H1 (cell line): Measurements from ENCODE around the gene RAD9A. TPM values are rescaled to one million over a fixed set of nuclear protein-coding genes. Genes with fewer than 3 reads are reported as not detected.

Experiments used
- CTCF ChIA-PET: fragments of 300-600 bp; sonication (Branson Sonifier 250); formaldehyde crosslinking; loops from one replicate; lab custom pipeline; 2021; ENCODE audit not compliant: partially characterized antibody; lab: Charles Lee
- POLR2A ChIA-PET: fragments of 300-600 bp; sonication (Branson Sonifier 250); formaldehyde crosslinking; loops from one replicate; lab custom pipeline; 2021; ENCODE audit warnings: inconsistent platforms; ENCODE audit not compliant: partially characterized antibody; lab: Charles Lee
- DNase-seq, 2 experiments: peaks; one replicate each; pipeline versions ENCODE4 v3.0.0 to v3.0.0-alpha.2; 2010 to 2022; ENCODE audit warnings: low spot score in 2 of 2, low read depth in 1 of 2, mixed read lengths in 1 of 2
- FAIRE-seq: peaks from 2 replicates; lab custom pipeline; 2011; peaks lifted over from hg19 to GRCh38; lab: Jason Lieb, UNC
- H2AFZ ChIP-seq: 2 replicates; pipeline ENCODE4 v1.8.1; 2012; ENCODE audit warnings: low read length, inconsistent platforms
- H2AK5ac ChIP-seq: 2 replicates; pipeline ENCODE4 v1.6.1; 2013; ENCODE audit warnings: low read depth, low read length
- H2BK120ac ChIP-seq: replicated peaks from 2 replicates; pipeline ENCODE3; 2013; ENCODE audit warnings: low read depth, low read length, inconsistent platforms
- H2BK12ac ChIP-seq: 2 replicates; pipeline ENCODE4 v1.6.1; 2013; ENCODE audit warnings: low read depth, low read length
- H2BK15ac ChIP-seq: 2 replicates; pipeline ENCODE4 v1.6.1; 2013; ENCODE audit warnings: low read length
- H2BK20ac ChIP-seq: 2 replicates; pipeline ENCODE4 v1.6.1; 2013; ENCODE audit warnings: low read length
- H2BK5ac ChIP-seq: 2 replicates; pipeline ENCODE4 v1.6.1; 2013; ENCODE audit warnings: low read depth, low read length
- H3K14ac ChIP-seq: 2 replicates; pipeline ENCODE4 v1.6.1; 2013; ENCODE audit warnings: inconsistent platforms; ENCODE audit not compliant: insufficient read length
- H3K18ac ChIP-seq: 2 replicates; pipeline ENCODE4 v1.6.1; 2013; ENCODE audit warnings: low read length; ENCODE audit errors: extremely low read depth
- H3K23ac ChIP-seq: 2 replicates; pipeline ENCODE4 v1.6.1; 2013; ENCODE audit warnings: inconsistent platforms; ENCODE audit not compliant: insufficient read length
- H3K23me2 ChIP-seq: 2 replicates; pipeline ENCODE4 v1.6.1; 2013; ENCODE audit warnings: low read depth, low read length
- H3K27ac ChIP-seq: 2 replicates; pipeline ENCODE4 v1.6.1; 2011; ENCODE audit warnings: low read depth, low read length, inconsistent platforms
- H3K27me3 ChIP-seq, 4 experiments: replicated peaks in 1 of 4; 1 replicate in 1 of 4; 2 replicates in 3 of 4; pipeline versions ENCODE4 v1.6.1 to v1.8.1; 2011 to 2013; ENCODE audit warnings: low read length in 3 of 4, mild to moderate bottlenecking in 3 of 4, inconsistent platforms in 2 of 4, mixed read lengths in 2 of 4, moderate library complexity in 1 of 4; ENCODE audit not compliant: control insufficient read depth in 3 of 4, insufficient read depth in 3 of 4; ENCODE audit errors: extremely low read depth in 1 of 4
- H3K36me3 ChIP-seq, 4 experiments: 2 replicates each; pipeline versions ENCODE4 v1.6.1 to v1.8.1; 2011 to 2013; ENCODE audit warnings: mild to moderate bottlenecking in 4 of 4, low read length in 3 of 4, moderate library complexity in 2 of 4, control low read depth in 1 of 4, inconsistent platforms in 1 of 4; ENCODE audit not compliant: insufficient read depth in 4 of 4, control insufficient read depth in 2 of 4
- H3K4ac ChIP-seq: replicated peaks from 2 replicates; pipeline ENCODE3; 2013; ENCODE audit warnings: low read length, low read depth, mixed read lengths, inconsistent platforms; ENCODE audit not compliant: insufficient read length
- H3K4me1 ChIP-seq, 4 experiments: replicated peaks in 1 of 4; 1 replicate in 1 of 4; 2 replicates in 3 of 4; pipeline versions ENCODE4 v1.6.1 to v1.8.1; 2011 to 2013; ENCODE audit warnings: low read length in 3 of 4, inconsistent platforms in 2 of 4, mixed read lengths in 1 of 4; ENCODE audit not compliant: insufficient read depth in 4 of 4, control insufficient read depth in 3 of 4
- H3K4me2 ChIP-seq, 2 experiments: 2 replicates each; pipeline versions ENCODE4 v1.6.1 to v1.8.1; 2011 to 2013; ENCODE audit warnings: low read depth in 2 of 2, low read length in 2 of 2, control low read depth in 1 of 2, inconsistent platforms in 1 of 2, mild to moderate bottlenecking in 1 of 2; ENCODE audit not compliant: insufficient read depth in 1 of 2
- H3K4me3 ChIP-seq, 4 experiments: fragments of 200-600, 300-600 bp in 1 of 4; sonication (generic), shearing (Covaris generic), sonication (Bioruptor Twin) in 1 of 4; 2 replicates each; pipeline versions ENCODE4 v1.5.1 to v1.8.1; 2011 to 2016; ENCODE audit warnings: low read length in 4 of 4, low read depth in 3 of 4, control low read depth in 2 of 4, inconsistent platforms in 2 of 4, mild to moderate bottlenecking in 2 of 4, mixed read lengths in 1 of 4, moderate library complexity in 1 of 4; ENCODE audit not compliant: insufficient read depth in 2 of 4; ENCODE audit errors: extremely low read depth in 1 of 4
- H3K56ac ChIP-seq: replicated peaks from 2 replicates; pipeline ENCODE3; 2013; ENCODE audit warnings: low read depth, mild to moderate bottlenecking, mixed read lengths, low read length, inconsistent platforms; ENCODE audit not compliant: insufficient read length
- H3K79me1 ChIP-seq: 2 replicates; pipeline ENCODE4 v1.6.1; 2013; ENCODE audit warnings: low read depth, low read length, control low read depth
- H3K79me2 ChIP-seq, 2 experiments: 2 replicates each; pipeline versions ENCODE4 v1.6.1 to v1.8.1; 2012 to 2013; ENCODE audit warnings: low read length in 2 of 2, mild to moderate bottlenecking in 2 of 2, inconsistent platforms in 1 of 2; ENCODE audit not compliant: insufficient read depth in 2 of 2, control insufficient read depth in 1 of 2
- H3K9ac ChIP-seq, 4 experiments: replicated peaks in 1 of 4; 1 replicate in 1 of 4; 2 replicates in 3 of 4; pipeline versions ENCODE4 v1.6.1 to v1.8.1; 2011 to 2013; ENCODE audit warnings: low read depth in 3 of 4, low read length in 3 of 4, control low read depth in 2 of 4, mild to moderate bottlenecking in 2 of 4, moderate library complexity in 2 of 4, inconsistent platforms in 1 of 4; ENCODE audit errors: extremely low read depth in 1 of 4
- H3K9me3 ChIP-seq, 2 experiments: 2 replicates each; pipeline versions ENCODE4 v1.6.1 to v1.8.1; 2012 to 2013; ENCODE audit warnings: mild to moderate bottlenecking in 2 of 2, moderate library complexity in 2 of 2, control low read depth in 1 of 2, inconsistent platforms in 1 of 2, low read depth in 1 of 2, low read length in 1 of 2, mixed read lengths in 1 of 2; ENCODE audit not compliant: insufficient read depth in 2 of 2
- H4K20me1 ChIP-seq, 2 experiments: replicated peaks in 1 of 2; 2 replicates each; pipeline versions ENCODE3 to v1.8.1; 2011 to 2013; ENCODE audit warnings: inconsistent platforms in 2 of 2, low read length in 2 of 2, mild to moderate bottlenecking in 1 of 2; ENCODE audit not compliant: insufficient read depth in 2 of 2, control insufficient read depth in 1 of 2
- H4K5ac ChIP-seq: 2 replicates; pipeline ENCODE4 v1.6.1; 2013; ENCODE audit warnings: low read length, low read depth, mixed read lengths, inconsistent platforms; ENCODE audit not compliant: insufficient read length
- H4K8ac ChIP-seq: 2 replicates; pipeline ENCODE4 v1.8.0; 2013; ENCODE audit warnings: mild to moderate bottlenecking, moderate library complexity, low read length, inconsistent platforms; ENCODE audit not compliant: insufficient read depth; ENCODE audit errors: extremely low read depth
- H4K91ac ChIP-seq: replicated peaks from 2 replicates; pipeline ENCODE3; 2013; ENCODE audit warnings: low read length, mixed read lengths, inconsistent platforms; ENCODE audit not compliant: insufficient read length
- EP300 ChIP-seq, 2 experiments: IDR thresholded peaks; 1 replicate in 1 of 2; 2 replicates in 1 of 2; pipeline ENCODE4 v1.6.1; 2011 to 2012; ENCODE audit warnings: low read depth in 2 of 2, low read length in 2 of 2, mild to moderate bottlenecking in 2 of 2, borderline replicate concordance in 1 of 2, inconsistent platforms in 1 of 2, moderate library complexity in 1 of 2
- KDM4A ChIP-seq: IDR thresholded peaks from one replicate; pipeline ENCODE4 v1.7.1; 2012; ENCODE audit warnings: low read depth, mild to moderate bottlenecking, moderate library complexity, low read length, inconsistent platforms; ENCODE audit not compliant: severe bottlenecking
- SIN3A ChIP-seq, 2 experiments: IDR thresholded peaks in 1 of 2; conservative IDR thresholded peaks in 1 of 2; 2 replicates each; pipeline ENCODE4 v1.6.1; 2011 to 2012; ENCODE audit warnings: low read length in 2 of 2, improper control_type of control experiment in 1 of 2, low read depth in 1 of 2, mild to moderate bottlenecking in 1 of 2
- SIRT6 ChIP-seq: IDR thresholded peaks from one replicate; pipeline ENCODE4 v1.7.1; 2012; ENCODE audit warnings: low read length, inconsistent platforms
- TAF1 ChIP-seq: IDR thresholded peaks from 2 replicates; pipeline ENCODE4 v1.6.1; 2011; ENCODE audit warnings: mild to moderate bottlenecking, low read depth, low read length
- TEAD4 ChIP-seq: IDR thresholded peaks from 2 replicates; pipeline ENCODE4 v1.6.1; 2012; ENCODE audit warnings: low read depth, low read length, inconsistent platforms, mixed read lengths
- WGBS, 2 experiments: shearing (Covaris generic) in 1 of 2; methylation state at CpG; one replicate each; pipeline versions ENCODE4 v1.1.6 to v1.1.7; 2013 to 2015; ENCODE audit warnings: low lambda C conversion rate in 2 of 2, mixed read lengths in 2 of 2, inconsistent platforms in 1 of 2, low coverage in 1 of 2, missing lambda C conversion rate in 1 of 2; ENCODE audit not compliant: insufficient replicate concordance in 2 of 2, insufficient coverage in 1 of 2, insufficient read length in 1 of 2; ENCODE audit errors: extremely low coverage in 1 of 2, missing lambda C conversion rate in 1 of 2; 5-methylcytosine and 5-hydroxymethylcytosine counted together
- polyA plus RNA-seq, 7 experiments: library from polyadenylated mRNA; depleted of rRNA in 3 of 7; stranded (reverse) in 5 of 7; unstranded in 2 of 7; fragments of >200 nt in 5 of 7; fragments of 200-250 nt in 2 of 7; gene quantifications; 1 replicate in 5 of 7; 2 replicates in 1 of 7; 4 replicates in 1 of 7; pipeline versions ENCODE4 v1.2.1 to v1.2.3, GENCODE V29; 2011 to 2013; ENCODE audit warnings: missing spikeins in 2 of 7, mixed read lengths in 2 of 7
- total RNA-seq: library from RNA; stranded (reverse); fragmentation: NEBNext Ultra II Directional; extraction: Animal tissue kit (Norgen Biotek cat#: 25700); gene quantifications from 2 replicates; pipeline ENCODE4 v1.2.1, GENCODE V29; 2021

Gene RAD9A
- total and polyA plus RNA-seq, 2 of the 8 experiments (the other 6 are each of a cell fraction or from before 2014, with no cell fraction given): 22.2 to 25.5 TPM

DNA sequence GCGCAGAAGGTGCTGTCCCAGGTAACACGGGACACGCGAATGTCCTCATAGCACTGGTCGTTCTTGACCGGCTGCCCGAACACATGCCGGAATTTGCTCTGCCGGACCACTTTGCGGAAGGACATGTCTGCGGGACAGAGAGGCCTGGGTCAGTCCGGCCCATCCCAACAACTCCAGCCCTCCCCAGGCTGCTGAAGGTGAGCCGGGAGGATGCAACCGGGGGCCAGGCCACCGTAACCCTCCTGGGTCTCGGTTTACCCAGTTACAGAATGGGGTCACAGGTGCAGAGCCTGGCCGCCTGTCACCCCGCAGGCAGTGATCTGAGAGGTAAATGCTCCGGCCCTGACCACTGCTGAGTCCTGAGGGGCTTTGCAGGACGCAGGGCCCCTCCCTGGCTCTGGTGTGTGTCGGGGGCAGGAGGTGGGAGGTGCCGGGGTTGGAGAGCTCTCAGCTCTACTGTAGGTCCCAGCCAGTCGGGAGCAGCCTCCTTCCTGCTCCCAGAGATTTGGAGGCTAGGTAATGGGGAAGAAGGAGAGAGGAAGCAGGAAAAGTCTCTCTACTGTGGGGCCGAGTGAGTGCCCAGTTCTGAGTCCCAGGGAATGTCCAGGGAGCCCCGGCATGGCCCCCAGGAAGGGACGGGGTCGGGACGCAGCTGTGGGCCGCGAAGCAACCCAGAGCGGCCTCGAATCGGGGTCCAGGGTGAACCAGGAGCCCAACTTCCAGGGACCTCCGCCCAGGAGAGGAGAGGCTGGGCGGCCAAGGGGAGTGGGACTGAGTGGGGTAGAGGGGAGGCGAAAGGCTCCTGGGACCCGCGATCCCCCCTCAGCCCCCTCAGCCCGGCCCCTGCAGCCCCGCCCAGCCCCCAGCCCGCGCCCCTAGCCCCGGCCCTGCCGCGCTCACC, 51.0 kb downstream of the RAD9A start:
- Histone ChIP-seq H3K27ac (no peak overlapping the region; the same call in 1 of the 2 replicates), H2BK5ac (peak overlapping the region; percentile 71; the same call in 1 of the 2 replicates), H4K91ac (peak overlapping the region; percentile 65), H2AK5ac (no peak overlapping the region), H3K79me2 (no peaks in the 10 kb centered on the region), H2BK120ac (no peak overlapping the region), H4K8ac (peak overlapping the region; percentile 89; the same call in 1 of the 2 replicates), H2BK20ac (no peak overlapping the region), H3K4ac (no peak overlapping the region), H3K23ac (no peak overlapping the region), H3K27me3 (no peaks in the 10 kb centered on the region), H3K56ac (no peak overlapping the region), H3K9me3 (no peaks in the 10 kb centered on the region), H3K23me2 (peaks cover 2% of the 10 kb centered on the region; the same call in 1 of the 2 replicates), H3K18ac (no peak overlapping the region), H3K14ac (no peak overlapping the region), H3K79me1 (0 out of 2 replicates have a peak, but pooled peaks cover 2% of the 10 kb centered on the region), H3K4me2 (peak overlapping the region; percentile 62 to 90), H2BK12ac (no peak overlapping the region), H4K20me1 (peaks cover 4 to 15% of the 10 kb centered on the region in 2 experiments), H3K4me1 (peaks cover 0 to 8% (median 4%) of the 10 kb centered on the region in 4 experiments; a peak in 4 of 7 replicates), H3K36me3 (peaks cover 3 to 18% (median 8%) of the 10 kb centered on the region in 4 experiments; a peak in 5 of 8 replicates), H2BK15ac (no peak overlapping the region), H2AFZ (no peak overlapping the region), H3K9ac (peak overlapping the region in 3 of 4 experiments; percentile 35 to 58 (median 38); a peak in 6 of 7 replicates), H4K5ac (no peak overlapping the region), H3K4me3 (peak overlapping the region; percentile 42 to 87 (median 77))
- WGBS, 2 experiments: 69% methylated on average over 25 of the region's 45 CpGs; no CpG with 5 or more reads in 1 of the 2 experiments
- POLR2A ChIA-PET: interaction anchor here (1.0 to 2.1 kb wide), 6 partner anchors 8 to 140 kb away, joined by 3 to 7 read pairs (median 4); partner anchors contain the start of genes RPS6KB2 and SSH3
- no peak for TF ChIP-seq SIRT6
- peak; percentile 10 for TF ChIP-seq KDM4A
- TF ChIP-seq EP300 (IDR thresholded peaks at IDR 0.05; ENCODE audit: borderline replicate concordance in 1 of 2, low read depth in 2 of 2, low read length in 2 of 2): no peak
- 0 out of 4 replicates have a peak, but pooled peaks of 1 of the 2 experiments have one; percentile 52 for TF ChIP-seq SIN3A (conservative IDR thresholded peaks at IDR 0.05 in 1 of 2, IDR thresholded peaks at IDR 0.05 in 1 of 2; ENCODE audit: low read depth in 1 of 2, low read length in 2 of 2)
- TF ChIP-seq TAF1: no peak
- no peak for TF ChIP-seq TEAD4
- DNase-seq (peak in 1 of 2 experiments; percentile 71), FAIRE-seq (no peak)
- CTCF ChIA-PET: interaction anchor here (0.7 to 2.0 kb wide), 2 partner anchors 20 to 25 kb away, joined by 3 to 7 read pairs; no protein-coding TSS in a partner anchor
